MM.1S (cell line): ENCODE data around the gene NRG2.

ENCODE experiments used
- DNase-seq: peaks from one replicate; pipeline ENCODE4 v3.0.0-alpha.2; 2015
- H2AFZ ChIP-seq: fragments of 300-600 bp; sonication (generic); 2 replicates; pipeline ENCODE4 v1.6.0; 2016; ENCODE audit warnings: antibody characterized with exemption, low read length
- H3F3A ChIP-seq: fragments of 300-600 bp; sonication (generic); 2 replicates; pipeline ENCODE4 v1.6.1; 2016; ENCODE audit warnings: mild to moderate bottlenecking, antibody characterized with exemption, low read length, moderate library complexity, mixed read lengths; ENCODE audit not compliant: insufficient read depth
- H3K27ac ChIP-seq: fragments of 300-600 bp; sonication (generic); 2 replicates; pipeline ENCODE4 v1.5.1; 2016; ENCODE audit warnings: mild to moderate bottlenecking, low read length
- H3K27me3 ChIP-seq: fragments of 300-600 bp; sonication (generic); replicated peaks from 2 replicates; pipeline ENCODE4 v1.6.0; 2016; ENCODE audit warnings: low read length; ENCODE audit not compliant: insufficient read depth
- H3K36me3 ChIP-seq: fragments of 300-600 bp; sonication (generic); replicated peaks from 2 replicates; pipeline ENCODE4 v1.6.1; 2016; ENCODE audit warnings: mild to moderate bottlenecking, low read length, mixed read lengths; ENCODE audit not compliant: insufficient read depth
- H3K4me1 ChIP-seq: fragments of 300-600 bp; sonication (generic); 2 replicates; pipeline ENCODE4 v1.6.1; 2016; ENCODE audit warnings: low read length, mixed read lengths
- H3K4me2 ChIP-seq: fragments of 300-600 bp; sonication (generic); 2 replicates; pipeline ENCODE4 v1.6.0; 2016; ENCODE audit warnings: low read depth, low read length
- H3K4me3 ChIP-seq: fragments of 300-600 bp; sonication (generic); 2 replicates; pipeline ENCODE4 v1.5.1; 2016; ENCODE audit warnings: low read length, mixed read lengths
- H3K79me2 ChIP-seq: fragments of 300-600 bp; sonication (generic); 2 replicates; pipeline ENCODE4 v1.6.1; 2016; ENCODE audit warnings: mixed run types, low read length, mixed read lengths
- H3K9ac ChIP-seq: fragments of 300-600 bp; sonication (generic); 2 replicates; pipeline ENCODE4 v1.6.1; 2016; ENCODE audit warnings: low read length, mixed read lengths
- H3K9me2 ChIP-seq: fragments of 300-600 bp; sonication (generic); replicated peaks from 2 replicates; pipeline ENCODE4 v1.6.1; 2016; ENCODE audit warnings: mild to moderate bottlenecking, low read length, mixed read lengths; ENCODE audit not compliant: insufficient read depth
- H3K9me3 ChIP-seq: fragments of 300-600 bp; sonication (generic); replicated peaks from 2 replicates; pipeline ENCODE4 v1.6.1; 2016; ENCODE audit warnings: mild to moderate bottlenecking, low read length, mixed read lengths; ENCODE audit not compliant: insufficient read depth
- H4K20me1 ChIP-seq: fragments of 300-600 bp; sonication (generic); 2 replicates; pipeline ENCODE4 v1.6.1; 2016; ENCODE audit warnings: mild to moderate bottlenecking, low read length, moderate library complexity, mixed read lengths; ENCODE audit not compliant: insufficient read depth
- CTCF ChIP-seq: fragments of 300-600 bp; sonication (generic); IDR thresholded peaks from 2 replicates; pipeline ENCODE4 v1.5.1; 2016; ENCODE audit warnings: antibody characterized with exemption, low read length, mixed read lengths
- EZH2 ChIP-seq: fragments of 300-600 bp; sonication (generic); optimal IDR thresholded peaks from 2 replicates; pipeline ENCODE3; 2017; ENCODE audit warnings: low read depth, mild to moderate bottlenecking, antibody characterized with exemption, low read length, mixed read lengths
- EZH2phosphoT487 ChIP-seq: fragments of 300-600 bp; sonication (generic); IDR thresholded peaks from 2 replicates; pipeline ENCODE4 v1.6.1; 2018; ENCODE audit warnings: antibody characterized with exemption, low read length

Gene NRG2

GRCh38 chr5:139841549-139841948 is 201.6 kb downstream of the NRG2 start:
- Histone ChIP-seq H3K4me3 (no peak overlapping the region), H2AFZ (no peak overlapping the region), H3K27me3 (peaks cover 34% of the 10 kb centered on the region), H3F3A (no peaks in the 10 kb centered on the region), H3K36me3 (no peaks in the 10 kb centered on the region), H3K9me2 (no peaks in the 10 kb centered on the region), H3K9ac (no peak overlapping the region), H3K9me3 (no peaks in the 10 kb centered on the region), H3K4me1 (no peaks in the 10 kb centered on the region), H4K20me1 (no peaks in the 10 kb centered on the region), H3K4me2 (no peak overlapping the region), H3K79me2 (no peaks in the 10 kb centered on the region), H3K27ac (no peak overlapping the region)
- TF ChIP-seq CTCF (no peak), EZH2phosphoT487 (no peak), EZH2 (no peak)
- DNase-seq = no peak

GRCh38 chr5:139839918-139840317 is 203.2 kb downstream of the NRG2 start:
- Histone ChIP-seq H3K4me2 (no peak overlapping the region), H3K79me2 (no peaks in the 10 kb centered on the region), H3K27me3 (peaks cover 18% of the 10 kb centered on the region; the same call in 1 of the 2 replicates), H2AFZ (no peak overlapping the region), H3K4me3 (no peak overlapping the region), H3K36me3 (no peaks in the 10 kb centered on the region), H4K20me1 (no peaks in the 10 kb centered on the region), H3K27ac (no peak overlapping the region), H3K4me1 (no peaks in the 10 kb centered on the region), H3K9ac (no peak overlapping the region), H3K9me3 (no peaks in the 10 kb centered on the region), H3F3A (no peaks in the 10 kb centered on the region), H3K9me2 (no peaks in the 10 kb centered on the region)
- TF ChIP-seq EZH2 (no peak), CTCF (no peak), EZH2phosphoT487 (no peak)
- no peak for DNase-seq

- no peak overlapping the region for H3K4me2 ChIP-seq
- H4K20me1 ChIP-seq = no peaks in the 10 kb centered on the region
- H3K9me2 ChIP-seq = no peaks in the 10 kb centered on the region
- no peak overlapping the region for H3K27ac ChIP-seq
- no peaks in the 10 kb centered on the region for H3K4me1 ChIP-seq
- H3K4me3 ChIP-seq = no peak overlapping the region
- H3K79me2 ChIP-seq = no peaks in the 10 kb centered on the region
- no peaks in the 10 kb centered on the region for H3K36me3 ChIP-seq
- H3K9me3 ChIP-seq = no peaks in the 10 kb centered on the region
- H3K27me3 ChIP-seq = peaks cover 14% of the 10 kb centered on the region; the same call in 1 of the 2 replicates
- no peak overlapping the region for H2AFZ ChIP-seq
- no peak for DNase-seq
- TF ChIP-seq CTCF (no peak), EZH2phosphoT487 (no peak), EZH2 (no peak)
- no peaks in the 10 kb centered on the region for H3F3A ChIP-seq
- H3K9ac ChIP-seq = no peak overlapping the region
Observed at GRCh38 chr5:139839232-139839815, 203.8 kb downstream of the NRG2 start.
